DND-41 (cell line): ENCODE measurements around the gene AQP5.

ENCODE experiments used
- ATAC-seq: fragments of 200-7000 bp; cut with Tn5 transposase; 3 replicates; pipeline ENCODE4 v1.9.1; 2021; ENCODE audit warnings: low read depth; ENCODE audit not compliant: insufficient read depth
- DNase-seq: peaks from one replicate; pipeline ENCODE4 v3.0.0-alpha.2; 2020
- H2AFZ ChIP-seq: 2 replicates; pipeline ENCODE4 v1.6.0; 2012; ENCODE audit warnings: low read depth, low read length
- H3K27ac ChIP-seq: 2 replicates; pipeline ENCODE4 v1.5.1; 2012; ENCODE audit warnings: low read length, inconsistent platforms
- H3K27me3 ChIP-seq: fragments of 200-600 bp; sonication (generic); 2 replicates; pipeline ENCODE4 v1.6.0; 2012; ENCODE audit warnings: low read length, mild to moderate bottlenecking, inconsistent platforms; ENCODE audit not compliant: insufficient read depth, poor library complexity
- H3K36me3 ChIP-seq: 2 replicates; pipeline ENCODE4 v1.5.1; 2012; ENCODE audit warnings: low read length, inconsistent platforms; ENCODE audit not compliant: insufficient read depth
- H3K4me1 ChIP-seq: 2 replicates; pipeline ENCODE4 v1.5.1; 2012; ENCODE audit warnings: mild to moderate bottlenecking, low read length; ENCODE audit not compliant: insufficient read depth
- H3K4me2 ChIP-seq: 2 replicates; pipeline ENCODE4 v1.6.0; 2012; ENCODE audit warnings: mild to moderate bottlenecking, moderate library complexity, low read length, inconsistent platforms; ENCODE audit not compliant: insufficient read depth
- H3K4me3 ChIP-seq, 2 experiments: fragments of 200-600 bp in 1 of 2; shearing (Covaris generic) in 1 of 2; 2 replicates each; pipeline ENCODE4 v1.5.1; 2012 to 2016; ENCODE audit warnings: inconsistent platforms in 2 of 2, low read length in 2 of 2, mild to moderate bottlenecking in 2 of 2, low read depth in 1 of 2, moderate library complexity in 1 of 2
- H3K79me2 ChIP-seq: 2 replicates; pipeline ENCODE4 v1.6.0; 2012; ENCODE audit warnings: low read length, inconsistent platforms; ENCODE audit not compliant: insufficient read depth
- H3K9ac ChIP-seq: 2 replicates; pipeline ENCODE4 v1.6.0; 2012; ENCODE audit warnings: low read depth, mild to moderate bottlenecking, inconsistent platforms, low read length, moderate library complexity
- H3K9me3 ChIP-seq: 2 replicates; pipeline ENCODE4 v1.5.1; 2012; ENCODE audit warnings: low read length, moderate library complexity, mild to moderate bottlenecking, inconsistent platforms; ENCODE audit not compliant: insufficient read depth, severe bottlenecking
- H4K20me1 ChIP-seq: 2 replicates; pipeline ENCODE4 v1.6.0; 2012; ENCODE audit warnings: low read length; ENCODE audit not compliant: insufficient read depth
- CTCF ChIP-seq: IDR thresholded peaks from 2 replicates; pipeline ENCODE4 v1.5.1; 2012; ENCODE audit warnings: borderline replicate concordance, low read length, moderate library complexity, mild to moderate bottlenecking; ENCODE audit not compliant: poor library complexity, severe bottlenecking; ENCODE audit errors: extremely low read depth
- EZH2 ChIP-seq: IDR thresholded peaks from 3 replicates; pipeline ENCODE4 v1.6.1; 2012; ENCODE audit warnings: borderline replicate concordance, low read depth, mild to moderate bottlenecking, moderate library complexity, low read length, inconsistent platforms; ENCODE audit not compliant: severe bottlenecking

AQP5 gene

GRCh38 chr12:49972129-49972528, 10.5 kb downstream of the AQP5 start:
- H4K20me1 ChIP-seq, result peaks cover 15% of the 10 kb centered on the region
- no peak for ATAC-seq
- no peak overlapping the region for H3K9ac ChIP-seq
- no peak overlapping the region for H3K4me3 ChIP-seq
- no peak overlapping the region for H2AFZ ChIP-seq
- no peak for DNase-seq
- no peak overlapping the region for H3K4me2 ChIP-seq
- no peaks in the 10 kb centered on the region for H3K36me3 ChIP-seq
- no peaks in the 10 kb centered on the region for H3K9me3 ChIP-seq
- peaks cover 35% of the 10 kb centered on the region for H3K27me3 ChIP-seq
- peaks cover 9% of the 10 kb centered on the region for H3K4me1 ChIP-seq
- no peak overlapping the region for H3K27ac ChIP-seq
- no peak for TF ChIP-seq CTCF
- no peak for TF ChIP-seq EZH2
- no peaks in the 10 kb centered on the region for H3K79me2 ChIP-seq

GRCh38 chr12:49972641-49973360, 11.1 kb downstream of the AQP5 start, which contains the start of gene AQP6:
Gene AQP6 (plus strand): TSS chr12:49972947. CDS start chr12:49973174, 227 bp downstream.
- Histone ChIP-seq H3K4me2 (no peak within 1 kb of the TSS), H3K4me3 (no peak within 1 kb of the TSS), H3K27ac (no peak within 1 kb of the TSS), H3K9ac (no peak within 1 kb of the TSS), H3K4me1 (peaks cover 2% of the 10 kb centered on the region), H3K36me3 (no peaks in the 10 kb centered on the region), H3K27me3 (peaks cover 34% of the 10 kb centered on the region), H4K20me1 (peaks cover 14% of the 10 kb centered on the region), H3K9me3 (no peaks in the 10 kb centered on the region), H3K79me2 (no peaks in the 10 kb centered on the region), H2AFZ (no peak within 1 kb of the TSS)
- ATAC-seq, result no peak
- TF ChIP-seq CTCF (no peak), EZH2 (no peak)
- DNase-seq, result no peak

GRCh38 chr12:49973361-49973830, 11.7 kb downstream of the AQP5 start:
- Histone ChIP-seq H3K4me1 (no peaks in the 10 kb centered on the region), H3K4me2 (no peak overlapping the region), H3K27ac (no peak overlapping the region), H3K27me3 (peaks cover 28% of the 10 kb centered on the region), H3K9me3 (no peaks in the 10 kb centered on the region), H3K36me3 (no peaks in the 10 kb centered on the region), H2AFZ (no peak overlapping the region), H3K79me2 (no peaks in the 10 kb centered on the region), H3K4me3 (no peak overlapping the region), H4K20me1 (peaks cover 12% of the 10 kb centered on the region), H3K9ac (no peak overlapping the region)
- DNase-seq (no peak), ATAC-seq (no peak)
- TF ChIP-seq CTCF, result no peak
- TF ChIP-seq EZH2, result no peak
